H1 (cell line): ENCODE measurements around the gene SQOR. TPM values are rescaled to one million over a fixed set of nuclear protein-coding genes. Genes with fewer than 3 reads are reported as not detected.
A peak's percentile ranks its signal among the peaks of the same experiment; 100 is the strongest.

Experiments used
- BACH1 ChIP-seq: IDR thresholded peaks from 2 replicates; pipeline ENCODE4 v1.6.1; 2012; ENCODE audit warnings: low read length, improper control_type of control experiment
- BCL11A ChIP-seq, 2 experiments: IDR thresholded peaks; one replicate each; pipeline ENCODE4 v1.6.1; 2011; ENCODE audit warnings: low read depth in 2 of 2, low read length in 2 of 2, mild to moderate bottlenecking in 2 of 2
- CHD2 ChIP-seq: IDR thresholded peaks from 2 replicates; pipeline ENCODE4 v1.6.1; 2012; ENCODE audit warnings: low read length, improper control_type of control experiment
- EP300 ChIP-seq, 2 experiments: IDR thresholded peaks; 1 replicate in 1 of 2; 2 replicates in 1 of 2; pipeline ENCODE4 v1.6.1; 2011 to 2012; ENCODE audit warnings: low read depth in 2 of 2, low read length in 2 of 2, mild to moderate bottlenecking in 2 of 2, borderline replicate concordance in 1 of 2, inconsistent platforms in 1 of 2, moderate library complexity in 1 of 2
- HDAC6 ChIP-seq: IDR thresholded peaks from one replicate; pipeline ENCODE4 v1.7.1; 2012; ENCODE audit warnings: low read depth, mild to moderate bottlenecking, inconsistent platforms, low read length, moderate library complexity
- JUND ChIP-seq: IDR thresholded peaks from 2 replicates; pipeline ENCODE4 v1.6.1; 2011; ENCODE audit warnings: mild to moderate bottlenecking, improper control_type of control experiment, low read length
- NRF1 ChIP-seq: IDR thresholded peaks from 2 replicates; pipeline ENCODE4 v1.6.1; 2011; ENCODE audit warnings: mild to moderate bottlenecking, low read depth, low read length, improper control_type of control experiment
- RBBP5 ChIP-seq: IDR thresholded peaks from 2 replicates; pipeline ENCODE4 v1.7.1; 2012; ENCODE audit warnings: low read depth, mild to moderate bottlenecking, inconsistent platforms, low read length, moderate library complexity, borderline replicate concordance
- SP1 ChIP-seq: IDR thresholded peaks from 2 replicates; pipeline ENCODE4 v1.6.1; 2011; ENCODE audit warnings: low read depth, low read length
- TEAD4 ChIP-seq: IDR thresholded peaks from 2 replicates; pipeline ENCODE4 v1.6.1; 2012; ENCODE audit warnings: low read depth, low read length, inconsistent platforms, mixed read lengths
- polyA plus RNA-seq, 7 experiments: library from polyadenylated mRNA; depleted of rRNA in 3 of 7; stranded (reverse) in 5 of 7; unstranded in 2 of 7; fragments of >200 nt in 5 of 7; fragments of 200-250 nt in 2 of 7; gene quantifications; 1 replicate in 5 of 7; 2 replicates in 1 of 7; 4 replicates in 1 of 7; pipeline versions ENCODE4 v1.2.1 to v1.2.3, GENCODE V29; 2011 to 2013; ENCODE audit warnings: missing spikeins in 2 of 7, mixed read lengths in 2 of 7
- total RNA-seq: library from RNA; stranded (reverse); fragmentation: NEBNext Ultra II Directional; extraction: Animal tissue kit (Norgen Biotek cat#: 25700); gene quantifications from 2 replicates; pipeline ENCODE4 v1.2.1, GENCODE V29; 2021
- TF ChIP-seq, protein P1 (sequence below): fragments of 300-600 bp; sonication (generic); IDR thresholded peaks from 2 replicates; pipeline ENCODE4 v1.7.1; 2012; ENCODE audit warnings: low read length, moderate library complexity, mild to moderate bottlenecking, inconsistent platforms; ENCODE audit not compliant: insufficient replicate concordance

SQOR gene
- total and polyA plus RNA-seq, 2 of the 8 experiments (the other 6 are each of a cell fraction or from before 2014, with no cell fraction given): 0.20 to 0.22 TPM

- TF ChIP-seq, protein P1, sequence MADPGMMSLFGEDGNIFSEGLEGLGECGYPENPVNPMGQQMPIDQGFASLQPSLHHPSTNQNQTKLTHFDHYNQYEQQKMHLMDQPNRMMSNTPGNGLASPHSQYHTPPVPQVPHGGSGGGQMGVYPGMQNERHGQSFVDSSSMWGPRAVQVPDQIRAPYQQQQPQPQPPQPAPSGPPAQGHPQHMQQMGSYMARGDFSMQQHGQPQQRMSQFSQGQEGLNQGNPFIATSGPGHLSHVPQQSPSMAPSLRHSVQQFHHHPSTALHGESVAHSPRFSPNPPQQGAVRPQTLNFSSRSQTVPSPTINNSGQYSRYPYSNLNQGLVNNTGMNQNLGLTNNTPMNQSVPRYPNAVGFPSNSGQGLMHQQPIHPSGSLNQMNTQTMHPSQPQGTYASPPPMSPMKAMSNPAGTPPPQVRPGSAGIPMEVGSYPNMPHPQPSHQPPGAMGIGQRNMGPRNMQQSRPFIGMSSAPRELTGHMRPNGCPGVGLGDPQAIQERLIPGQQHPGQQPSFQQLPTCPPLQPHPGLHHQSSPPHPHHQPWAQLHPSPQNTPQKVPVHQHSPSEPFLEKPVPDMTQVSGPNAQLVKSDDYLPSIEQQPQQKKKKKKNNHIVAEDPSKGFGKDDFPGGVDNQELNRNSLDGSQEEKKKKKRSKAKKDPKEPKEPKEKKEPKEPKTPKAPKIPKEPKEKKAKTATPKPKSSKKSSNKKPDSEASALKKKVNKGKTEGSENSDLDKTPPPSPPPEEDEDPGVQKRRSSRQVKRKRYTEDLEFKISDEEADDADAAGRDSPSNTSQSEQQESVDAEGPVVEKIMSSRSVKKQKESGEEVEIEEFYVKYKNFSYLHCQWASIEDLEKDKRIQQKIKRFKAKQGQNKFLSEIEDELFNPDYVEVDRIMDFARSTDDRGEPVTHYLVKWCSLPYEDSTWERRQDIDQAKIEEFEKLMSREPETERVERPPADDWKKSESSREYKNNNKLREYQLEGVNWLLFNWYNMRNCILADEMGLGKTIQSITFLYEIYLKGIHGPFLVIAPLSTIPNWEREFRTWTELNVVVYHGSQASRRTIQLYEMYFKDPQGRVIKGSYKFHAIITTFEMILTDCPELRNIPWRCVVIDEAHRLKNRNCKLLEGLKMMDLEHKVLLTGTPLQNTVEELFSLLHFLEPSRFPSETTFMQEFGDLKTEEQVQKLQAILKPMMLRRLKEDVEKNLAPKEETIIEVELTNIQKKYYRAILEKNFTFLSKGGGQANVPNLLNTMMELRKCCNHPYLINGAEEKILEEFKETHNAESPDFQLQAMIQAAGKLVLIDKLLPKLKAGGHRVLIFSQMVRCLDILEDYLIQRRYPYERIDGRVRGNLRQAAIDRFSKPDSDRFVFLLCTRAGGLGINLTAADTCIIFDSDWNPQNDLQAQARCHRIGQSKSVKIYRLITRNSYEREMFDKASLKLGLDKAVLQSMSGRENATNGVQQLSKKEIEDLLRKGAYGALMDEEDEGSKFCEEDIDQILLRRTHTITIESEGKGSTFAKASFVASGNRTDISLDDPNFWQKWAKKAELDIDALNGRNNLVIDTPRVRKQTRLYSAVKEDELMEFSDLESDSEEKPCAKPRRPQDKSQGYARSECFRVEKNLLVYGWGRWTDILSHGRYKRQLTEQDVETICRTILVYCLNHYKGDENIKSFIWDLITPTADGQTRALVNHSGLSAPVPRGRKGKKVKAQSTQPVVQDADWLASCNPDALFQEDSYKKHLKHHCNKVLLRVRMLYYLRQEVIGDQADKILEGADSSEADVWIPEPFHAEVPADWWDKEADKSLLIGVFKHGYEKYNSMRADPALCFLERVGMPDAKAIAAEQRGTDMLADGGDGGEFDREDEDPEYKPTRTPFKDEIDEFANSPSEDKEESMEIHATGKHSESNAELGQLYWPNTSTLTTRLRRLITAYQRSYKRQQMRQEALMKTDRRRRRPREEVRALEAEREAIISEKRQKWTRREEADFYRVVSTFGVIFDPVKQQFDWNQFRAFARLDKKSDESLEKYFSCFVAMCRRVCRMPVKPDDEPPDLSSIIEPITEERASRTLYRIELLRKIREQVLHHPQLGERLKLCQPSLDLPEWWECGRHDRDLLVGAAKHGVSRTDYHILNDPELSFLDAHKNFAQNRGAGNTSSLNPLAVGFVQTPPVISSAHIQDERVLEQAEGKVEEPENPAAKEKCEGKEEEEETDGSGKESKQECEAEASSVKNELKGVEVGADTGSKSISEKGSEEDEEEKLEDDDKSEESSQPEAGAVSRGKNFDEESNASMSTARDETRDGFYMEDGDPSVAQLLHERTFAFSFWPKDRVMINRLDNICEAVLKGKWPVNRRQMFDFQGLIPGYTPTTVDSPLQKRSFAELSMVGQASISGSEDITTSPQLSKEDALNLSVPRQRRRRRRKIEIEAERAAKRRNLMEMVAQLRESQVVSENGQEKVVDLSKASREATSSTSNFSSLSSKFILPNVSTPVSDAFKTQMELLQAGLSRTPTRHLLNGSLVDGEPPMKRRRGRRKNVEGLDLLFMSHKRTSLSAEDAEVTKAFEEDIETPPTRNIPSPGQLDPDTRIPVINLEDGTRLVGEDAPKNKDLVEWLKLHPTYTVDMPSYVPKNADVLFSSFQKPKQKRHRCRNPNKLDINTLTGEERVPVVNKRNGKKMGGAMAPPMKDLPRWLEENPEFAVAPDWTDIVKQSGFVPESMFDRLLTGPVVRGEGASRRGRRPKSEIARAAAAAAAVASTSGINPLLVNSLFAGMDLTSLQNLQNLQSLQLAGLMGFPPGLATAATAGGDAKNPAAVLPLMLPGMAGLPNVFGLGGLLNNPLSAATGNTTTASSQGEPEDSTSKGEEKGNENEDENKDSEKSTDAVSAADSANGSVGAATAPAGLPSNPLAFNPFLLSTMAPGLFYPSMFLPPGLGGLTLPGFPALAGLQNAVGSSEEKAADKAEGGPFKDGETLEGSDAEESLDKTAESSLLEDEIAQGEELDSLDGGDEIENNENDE: no peak
- peak in 1 of 2 experiments; percentile 59; a peak in 1 of 3 replicates for TF ChIP-seq EP300 (IDR thresholded peaks at IDR 0.05; ENCODE audit: borderline replicate concordance in 1 of 2, low read depth in 2 of 2, low read length in 2 of 2)
- peak; percentile 54; the same call in 1 of the 2 replicates for TF ChIP-seq CHD2
- TF ChIP-seq RBBP5: no peak
- no peak for TF ChIP-seq NRF1
- no peak for TF ChIP-seq HDAC6
- TF ChIP-seq SP1: 0 out of 2 replicates have a peak, but pooled peaks have one; percentile 19
- TF ChIP-seq BCL11A (IDR thresholded peaks at IDR 0.05; ENCODE audit: low read depth in 2 of 2, low read length in 2 of 2): no peak
- TF ChIP-seq JUND: no peak; the same call in 1 of the 2 replicates
- no peak for TF ChIP-seq TEAD4
- no peak for TF ChIP-seq BACH1
Measured at GRCh38 chr15:45587095-45587862, 47.5 kb upstream of the SQOR start, which contains the start of gene BLOC1S6 (continued).
